GM04503 (cell line): ENCODE results near the gene PNLDC1.

Experiments
- DNase-seq: peaks from one replicate; pipeline ENCODE4 v3.0.0-alpha.2; 2012; ENCODE audit warnings: low read depth

PNLDC1 gene

GRCh38 chr6:159800141-159800865 lies at the start of gene PNLDC1:
Gene PNLDC1 (plus strand): TSS chr6:159800276. CDS start chr6:159800308, 32 bp downstream.
- no peak for DNase-seq

- DNase-seq: no peak
Observed at GRCh38 chr6:159751448-159751847, 48.6 kb upstream of the PNLDC1 start.

- DNase-seq: no peak
Observed at GRCh38 chr6:159753081-159753872, 46.8 kb upstream of the PNLDC1 start.

- DNase-seq: no peak
Observed at GRCh38 chr6:159754401-159754800, 45.7 kb upstream of the PNLDC1 start.

- no peak for DNase-seq
Observed at GRCh38 chr6:159754959-159755914, 44.8 kb upstream of the PNLDC1 start.

GRCh38 chr6:159756508-159756907 lies 43.6 kb upstream of the PNLDC1 start:
- no peak for DNase-seq

GRCh38 chr6:159758031-159759001 lies 41.8 kb upstream of the PNLDC1 start:
- DNase-seq: no peak

- no peak for DNase-seq
Observed at GRCh38 chr6:159759645-159760044, 40.4 kb upstream of the PNLDC1 start.

- DNase-seq: peak; percentile 39
Observed at GRCh38 chr6:159760602-159761057, 39.4 kb upstream of the PNLDC1 start.

GRCh38 chr6:159761129-159761872 lies 38.8 kb upstream of the PNLDC1 start:
- DNase-seq: no peak

- DNase-seq: peak; percentile 65
Observed at GRCh38 chr6:159761873-159762680, 38.0 kb upstream of the PNLDC1 start, which contains the start of gene ACAT2. Gene ACAT2 (plus strand): TSS chr6:159762045. CDS start chr6:159762088, 43 bp downstream.

- no peak for DNase-seq
Observed at GRCh38 chr6:159762681-159763293, 37.3 kb upstream of the PNLDC1 start.

- no peak for DNase-seq
Observed at GRCh38 chr6:159766906-159767305, 33.2 kb upstream of the PNLDC1 start.

GRCh38 chr6:159769470-159769869 lies 30.6 kb upstream of the PNLDC1 start:
- no peak for DNase-seq

- peak; percentile 25 for DNase-seq
Observed at GRCh38 chr6:159772196-159772595, 27.9 kb upstream of the PNLDC1 start.

GRCh38 chr6:159777240-159777904 lies 22.7 kb upstream of the PNLDC1 start:
- no peak for DNase-seq

GRCh38 chr6:159778131-159778530 lies 21.9 kb upstream of the PNLDC1 start:
- no peak for DNase-seq

GRCh38 chr6:159778542-159779103 lies 21.5 kb upstream of the PNLDC1 start:
- DNase-seq: no peak
